MM.1S (cell line): ENCODE measurements around the gene EFNA5.

Experiments
- CTCF ChIP-seq: fragments of 300-600 bp; sonication (generic); IDR thresholded peaks from 2 replicates; pipeline ENCODE4 v1.5.1; 2016; ENCODE audit warnings: antibody characterized with exemption, low read length, mixed read lengths
- EZH2 ChIP-seq: fragments of 300-600 bp; sonication (generic); optimal IDR thresholded peaks from 2 replicates; pipeline ENCODE3; 2017; ENCODE audit warnings: low read depth, mild to moderate bottlenecking, antibody characterized with exemption, low read length, mixed read lengths
- EZH2phosphoT487 ChIP-seq: fragments of 300-600 bp; sonication (generic); IDR thresholded peaks from 2 replicates; pipeline ENCODE4 v1.6.1; 2018; ENCODE audit warnings: antibody characterized with exemption, low read length

- TF ChIP-seq CTCF (no peak), EZH2 (no peak), EZH2phosphoT487 (no peak)
Observed at GRCh38 chr5:107437154-107437553, 233.6 kb downstream of the EFNA5 start.
